HG02759 (cell line): ENCODE data around the gene PIM3.

Source experiments
- ATAC-seq: cut with Tn5 transposase; IDR thresholded peaks from one replicate; pipeline ENCODE4 v1.9.1; 2021; ENCODE audit warnings: mild to moderate bottlenecking, moderate library complexity; ENCODE audit not compliant: unreplicated experiment

The PIM3 gene

DNA sequence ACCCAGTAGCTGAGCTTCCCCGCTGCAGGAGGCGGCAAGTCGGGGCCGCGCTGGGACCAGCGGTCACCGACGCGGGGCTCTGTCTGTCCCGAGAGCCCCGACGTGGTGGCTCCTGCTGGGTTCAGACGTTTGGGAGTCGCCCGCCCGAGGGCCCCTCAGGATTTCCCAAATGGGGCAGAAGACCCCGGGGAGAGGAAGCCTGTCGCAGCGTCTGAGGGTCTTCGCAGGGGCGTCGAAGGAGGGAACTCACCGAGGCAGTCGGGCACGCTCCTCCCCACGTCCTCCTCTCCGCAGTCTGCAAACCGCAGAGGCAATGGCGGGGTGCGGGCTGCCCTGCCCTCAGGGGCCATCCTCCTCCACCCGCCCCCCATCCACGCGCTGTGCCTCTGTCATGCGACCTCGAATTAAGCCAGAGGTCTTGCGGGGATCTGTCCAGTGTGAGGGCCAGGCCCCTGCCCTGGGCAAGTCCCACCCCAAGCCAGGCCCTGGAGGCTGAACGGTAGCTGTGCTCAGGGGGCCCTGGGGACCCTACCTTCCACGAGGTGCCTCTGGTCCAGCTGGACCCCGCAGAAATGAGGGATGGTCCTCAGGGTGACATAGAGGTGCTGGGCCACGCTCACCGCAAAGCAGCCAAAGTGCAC lies 39.5 kb downstream of the PIM3 start:
- no peak for ATAC-seq

DNA sequence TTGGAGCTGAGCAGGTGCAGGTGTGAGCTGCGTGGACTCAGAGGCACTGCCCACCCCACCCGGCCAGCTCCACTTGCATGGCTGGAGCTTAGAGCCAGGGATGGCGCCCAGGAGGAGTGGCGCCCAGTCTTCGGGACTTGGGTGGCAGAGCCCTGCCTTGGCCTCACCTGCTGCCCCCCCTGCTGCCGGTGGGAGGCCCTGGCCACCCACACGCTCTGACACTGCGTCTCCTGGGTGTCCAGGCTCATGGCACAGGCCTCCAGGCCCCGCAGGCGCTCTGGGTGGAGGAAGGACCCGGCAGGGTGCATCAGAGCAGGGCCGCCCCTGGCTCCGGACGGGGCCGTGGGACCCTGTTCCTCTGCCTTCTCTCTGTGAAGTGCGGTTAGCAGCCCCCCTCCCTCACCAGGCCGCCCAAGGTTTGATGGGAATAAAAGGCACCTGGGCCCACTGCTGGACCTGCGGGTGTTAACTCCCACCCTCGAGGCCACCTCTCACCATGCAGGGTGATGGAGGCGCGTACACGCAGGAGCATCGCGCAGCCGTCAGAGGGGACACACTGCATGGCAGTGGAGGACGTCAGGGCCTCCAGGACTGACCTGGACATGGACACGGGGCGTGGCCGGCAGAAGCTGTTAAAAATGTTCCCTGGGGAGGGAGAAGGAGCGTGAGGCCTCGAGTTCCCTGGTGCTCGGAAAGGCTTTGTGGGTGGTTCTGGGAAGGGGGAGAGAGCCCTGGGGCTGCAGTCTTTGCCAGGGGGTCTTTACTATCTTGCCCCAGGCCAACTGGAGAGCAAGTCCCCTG lies 40.2 kb downstream of the PIM3 start:
- ATAC-seq = no peak

DNA sequence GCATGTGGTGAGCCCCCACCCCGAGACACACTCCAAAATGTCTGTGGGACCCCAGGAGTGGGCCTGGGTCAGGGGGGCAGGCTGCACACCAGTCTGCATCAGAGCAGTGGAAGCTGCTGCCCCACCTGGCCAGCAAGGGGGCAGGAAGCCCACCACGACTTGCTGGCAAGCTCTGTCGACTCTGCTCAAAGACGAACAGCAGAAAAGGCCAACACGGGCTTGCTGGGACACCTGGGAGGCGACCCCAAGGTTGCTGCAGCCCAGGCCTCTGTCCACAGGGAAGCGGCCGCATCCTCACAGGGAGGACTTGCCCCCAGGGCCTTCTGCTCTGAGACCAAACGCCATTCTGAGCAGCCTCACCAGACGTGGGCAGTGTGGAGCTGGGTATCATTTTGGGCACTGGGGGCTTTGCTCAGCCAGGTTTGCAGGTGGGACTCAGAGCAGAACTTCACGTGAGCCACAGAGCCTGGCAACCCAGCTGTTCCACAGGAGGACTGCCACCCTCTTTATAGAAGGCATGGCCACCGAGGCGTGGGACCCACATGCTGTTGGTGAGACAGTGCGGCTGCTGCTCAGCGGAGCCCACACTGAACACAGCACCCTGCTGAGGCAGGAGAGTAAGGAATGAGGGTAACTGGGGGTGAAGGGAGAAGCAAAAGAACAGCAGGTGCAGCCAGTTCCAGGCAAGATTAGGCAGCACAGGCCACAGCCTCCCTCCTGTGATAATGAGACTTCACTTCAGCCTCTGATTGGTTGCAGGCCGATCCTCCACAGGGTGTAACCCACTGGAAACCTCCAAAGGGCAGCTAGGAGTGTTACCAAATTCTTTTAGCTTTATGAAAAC lies 41.0 kb downstream of the PIM3 start:
- no peak for ATAC-seq

DNA sequence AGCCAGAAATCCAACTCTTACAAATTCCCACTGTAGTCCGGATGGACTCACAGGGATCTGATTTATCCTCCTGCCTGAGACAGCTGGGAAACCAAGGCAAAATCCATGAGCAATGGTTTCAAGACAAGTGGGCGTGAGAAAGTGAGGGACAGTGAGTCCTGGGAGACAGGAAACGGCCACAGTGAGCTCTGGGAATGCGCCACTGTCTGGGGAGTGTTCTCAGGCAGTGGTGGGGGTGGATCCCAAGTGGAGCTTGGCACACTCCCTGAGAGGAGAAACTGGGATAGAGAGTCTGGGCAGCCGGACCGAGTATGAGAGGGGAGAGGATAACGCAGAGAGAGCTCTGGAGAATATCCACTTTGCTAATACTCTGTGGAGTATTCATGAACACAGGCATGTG lies 42.2 kb downstream of the PIM3 start:
- ATAC-seq = no peak

DNA sequence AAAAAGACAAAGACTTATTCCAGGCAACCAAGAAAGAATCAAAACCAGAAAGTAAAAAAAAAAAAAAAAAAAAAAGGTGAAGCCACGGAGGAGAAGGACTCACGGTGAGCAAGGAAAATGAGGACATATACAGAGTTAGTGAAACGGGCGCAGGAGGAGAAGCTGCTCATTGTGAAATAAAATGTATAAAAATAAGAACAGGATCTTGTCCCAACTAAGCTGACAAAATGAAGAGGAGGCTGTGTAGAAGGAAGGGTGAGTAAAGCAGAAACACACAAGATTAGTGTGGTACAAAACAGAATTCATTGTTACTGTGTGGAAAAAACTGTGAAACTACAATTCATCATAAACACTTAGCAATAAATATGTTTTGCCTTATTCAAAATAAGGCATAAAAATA lies 44.3 kb downstream of the PIM3 start:
- ATAC-seq = no peak

DNA sequence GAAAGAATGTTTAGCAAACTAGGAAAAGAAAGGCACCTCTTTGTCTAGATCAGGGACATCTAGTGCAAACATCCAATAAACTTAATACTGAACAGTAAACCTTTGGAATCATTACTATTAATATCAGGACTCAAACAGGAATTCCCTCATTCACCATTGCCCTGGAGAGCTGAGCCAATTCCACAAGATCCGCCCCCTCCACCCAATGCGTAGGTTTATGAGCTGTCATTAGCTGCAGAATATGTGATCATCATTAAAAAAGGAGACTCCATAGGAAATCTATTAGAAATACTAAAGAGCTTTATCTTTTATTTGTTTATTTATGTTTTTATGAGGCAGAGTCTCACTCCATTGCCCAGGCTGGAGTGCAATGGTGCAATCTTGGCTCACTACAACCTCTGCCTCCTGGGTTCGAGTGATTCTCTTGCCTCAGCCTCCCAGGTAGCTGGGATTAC lies 46.5 kb downstream of the PIM3 start:
- ATAC-seq = no peak

DNA sequence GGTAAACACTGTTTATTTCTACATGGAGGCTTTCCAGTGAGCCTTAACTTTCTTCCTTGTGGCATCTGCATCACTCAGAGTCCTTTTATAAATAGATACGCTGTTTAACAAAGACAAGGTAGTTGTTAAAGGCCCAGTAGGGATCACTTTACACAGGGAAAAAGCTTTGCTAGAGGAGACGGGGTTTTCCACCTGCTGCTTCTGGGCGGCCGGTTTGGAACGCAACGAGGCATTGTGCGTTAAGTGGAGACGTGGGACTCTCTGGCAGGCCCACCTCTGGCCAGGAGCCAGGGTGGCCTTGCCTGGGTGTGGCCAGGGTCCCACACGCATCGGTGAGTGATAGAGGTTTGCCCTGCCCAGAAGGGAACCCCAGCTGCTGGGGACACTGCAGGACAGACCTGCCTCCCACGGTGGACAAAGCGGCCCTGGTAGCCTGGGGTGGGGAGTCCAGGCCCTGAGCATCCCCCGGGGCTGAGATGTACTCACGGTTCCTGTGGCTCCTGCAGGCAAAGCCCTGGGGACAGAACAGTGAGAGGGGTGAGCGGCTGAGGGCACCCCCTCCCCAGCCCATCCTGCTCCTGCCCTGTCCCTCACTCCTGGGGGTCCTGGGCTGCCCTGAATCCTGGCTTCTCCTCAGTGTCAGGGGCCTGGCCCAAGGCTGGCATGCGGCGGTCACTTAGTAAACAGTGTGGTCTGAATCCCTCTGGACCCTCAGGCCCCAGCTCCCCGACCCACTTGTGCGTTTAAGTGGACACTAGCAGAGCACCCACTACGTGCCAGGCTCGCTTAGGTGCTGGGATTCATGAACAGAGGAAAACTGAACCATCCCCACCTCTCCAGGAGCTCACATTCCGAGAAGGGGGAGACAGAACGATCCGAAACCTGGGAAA lies 47.8 kb downstream of the PIM3 start:
- no peak for ATAC-seq

DNA sequence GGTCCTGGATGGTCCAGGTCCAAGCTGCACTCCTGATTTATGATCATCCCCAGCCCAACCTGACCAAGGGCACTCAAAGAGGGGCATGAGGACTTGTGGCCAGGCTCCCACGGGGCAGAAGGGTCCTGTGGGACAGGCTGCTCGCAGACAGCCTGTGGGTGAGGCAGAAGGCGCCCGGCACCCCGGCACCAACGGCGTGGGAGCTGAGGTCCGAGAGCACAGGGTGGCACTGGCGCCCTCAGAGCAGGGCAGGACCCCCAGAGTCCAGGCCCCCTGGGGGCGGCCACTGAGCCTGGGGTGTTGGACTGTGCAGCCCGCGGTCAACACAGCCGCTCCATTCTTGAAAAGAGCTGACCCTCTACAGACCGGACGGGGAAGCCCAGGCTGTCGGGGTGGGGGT lies 48.7 kb downstream of the PIM3 start:
- ATAC-seq = no peak

DNA sequence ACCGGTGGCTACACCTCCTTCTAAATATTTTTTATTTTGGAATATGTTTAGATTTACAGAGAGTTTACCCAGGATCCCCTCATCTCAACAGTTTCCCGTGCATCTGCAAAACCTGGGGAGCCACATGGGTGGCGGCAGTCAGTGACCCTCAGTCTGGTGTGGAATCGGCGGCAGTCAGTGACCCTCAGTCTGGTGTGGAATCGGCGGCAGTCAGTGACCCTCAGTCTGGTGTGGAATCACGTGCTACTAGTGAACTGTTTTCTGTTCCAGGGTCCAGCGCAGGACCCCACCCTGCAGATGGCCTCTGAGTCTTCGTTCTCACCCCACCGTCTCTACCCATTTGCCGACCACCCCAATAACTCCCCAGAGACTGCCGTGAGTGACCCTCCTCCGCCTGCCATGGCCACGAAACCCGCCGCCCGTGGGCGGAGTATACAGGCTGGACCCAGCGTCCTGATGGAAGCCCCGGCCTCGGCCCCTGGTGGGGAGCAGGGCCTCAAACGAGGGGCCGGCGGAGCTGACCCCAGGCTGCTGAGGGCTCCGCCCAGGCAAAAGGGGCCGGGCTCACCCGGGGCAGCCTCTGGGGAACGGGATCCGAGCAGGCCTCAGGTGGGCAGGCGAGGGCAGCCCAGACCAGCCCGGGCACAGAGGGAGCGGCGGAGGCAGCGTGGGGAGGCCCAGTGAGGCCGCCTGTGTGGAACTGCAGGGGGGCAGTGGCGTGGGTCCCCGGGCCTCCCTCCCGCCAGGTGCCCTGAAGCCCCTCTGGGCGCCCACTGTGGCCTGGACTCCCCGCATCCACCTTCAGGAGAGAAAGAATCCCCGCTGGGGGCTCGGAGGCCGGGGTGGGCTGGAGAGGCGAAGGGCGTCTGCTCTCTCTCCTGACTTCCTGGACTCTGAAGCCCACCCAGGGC lies 49.4 kb downstream of the PIM3 start:
- no peak for ATAC-seq

DNA sequence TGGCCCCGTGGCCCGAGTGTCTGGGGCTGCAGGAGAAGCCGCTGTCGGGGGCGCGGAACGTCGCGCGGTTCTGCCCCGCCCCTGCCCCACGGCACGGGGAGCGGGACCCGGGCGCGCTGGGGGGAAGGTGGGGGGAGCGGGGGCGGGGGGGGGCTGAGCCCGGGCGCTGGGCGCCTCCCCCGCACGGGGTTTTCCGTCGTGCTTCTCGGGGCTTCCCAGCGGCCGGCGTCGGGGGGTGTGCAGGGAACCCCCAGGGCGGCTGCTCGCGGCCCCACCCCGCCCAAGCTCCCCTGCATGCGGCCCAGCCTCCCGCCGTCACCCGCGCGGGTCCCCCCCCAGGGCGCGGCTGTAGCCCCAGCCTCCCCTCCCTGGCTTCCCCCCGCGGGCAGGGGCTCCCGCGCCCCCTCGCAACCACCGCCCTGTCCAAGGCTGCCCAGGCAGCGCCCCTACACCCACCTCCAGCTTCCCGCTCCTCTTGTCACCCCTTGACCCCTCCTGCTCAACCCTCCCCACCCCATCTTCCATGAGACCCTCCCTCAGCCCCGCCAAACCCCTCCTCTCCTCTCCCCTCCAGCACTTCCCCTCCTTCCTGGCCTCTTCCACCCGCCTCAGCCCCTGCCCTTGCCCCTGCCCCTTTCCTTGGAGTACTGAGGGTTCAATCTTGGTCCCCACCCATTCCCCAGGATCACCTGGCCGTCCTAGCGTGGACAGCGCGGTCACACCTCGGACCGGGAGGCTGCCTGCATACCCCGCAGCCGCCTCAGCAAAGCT lies 50.3 kb downstream of the PIM3 start:
- ATAC-seq = peak; percentile 40

DNA sequence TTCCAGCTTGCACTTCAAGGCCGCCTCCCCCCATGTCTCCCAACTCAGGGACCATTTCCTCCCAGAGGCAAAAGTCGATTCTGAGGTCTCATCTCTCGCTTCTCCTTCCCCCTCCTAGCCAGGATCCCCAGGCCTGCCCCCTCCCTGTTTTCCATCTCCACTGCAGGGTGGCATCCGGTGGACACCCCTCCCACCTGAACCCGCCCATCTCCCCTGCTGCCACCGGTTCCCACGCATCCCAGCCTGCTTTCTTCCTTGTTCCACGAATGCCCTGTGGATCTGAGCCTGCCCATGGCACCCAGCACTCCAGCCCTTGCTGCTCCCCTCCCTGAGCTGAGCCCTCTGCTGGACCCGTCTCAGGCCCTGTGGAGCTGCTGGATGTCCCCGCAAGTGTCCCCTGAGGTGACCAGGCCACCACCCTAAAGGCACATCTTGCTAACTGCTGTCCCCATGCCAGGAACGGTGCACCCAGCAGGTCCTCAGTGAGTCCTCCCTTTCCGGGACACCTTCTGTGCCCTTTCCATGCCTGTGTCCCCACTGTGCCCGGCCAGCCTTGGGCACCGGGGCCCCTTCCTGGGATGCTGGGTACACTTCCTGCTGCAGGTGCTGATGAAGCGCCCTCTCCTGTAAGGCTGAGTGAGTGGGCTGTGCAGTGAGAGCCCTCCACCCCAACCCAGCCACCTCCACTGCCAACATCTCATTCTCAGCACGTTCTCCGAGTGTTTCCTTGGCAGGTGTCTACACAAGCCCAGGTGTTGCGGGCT lies 51.1 kb downstream of the PIM3 start:
- ATAC-seq = no peak

DNA sequence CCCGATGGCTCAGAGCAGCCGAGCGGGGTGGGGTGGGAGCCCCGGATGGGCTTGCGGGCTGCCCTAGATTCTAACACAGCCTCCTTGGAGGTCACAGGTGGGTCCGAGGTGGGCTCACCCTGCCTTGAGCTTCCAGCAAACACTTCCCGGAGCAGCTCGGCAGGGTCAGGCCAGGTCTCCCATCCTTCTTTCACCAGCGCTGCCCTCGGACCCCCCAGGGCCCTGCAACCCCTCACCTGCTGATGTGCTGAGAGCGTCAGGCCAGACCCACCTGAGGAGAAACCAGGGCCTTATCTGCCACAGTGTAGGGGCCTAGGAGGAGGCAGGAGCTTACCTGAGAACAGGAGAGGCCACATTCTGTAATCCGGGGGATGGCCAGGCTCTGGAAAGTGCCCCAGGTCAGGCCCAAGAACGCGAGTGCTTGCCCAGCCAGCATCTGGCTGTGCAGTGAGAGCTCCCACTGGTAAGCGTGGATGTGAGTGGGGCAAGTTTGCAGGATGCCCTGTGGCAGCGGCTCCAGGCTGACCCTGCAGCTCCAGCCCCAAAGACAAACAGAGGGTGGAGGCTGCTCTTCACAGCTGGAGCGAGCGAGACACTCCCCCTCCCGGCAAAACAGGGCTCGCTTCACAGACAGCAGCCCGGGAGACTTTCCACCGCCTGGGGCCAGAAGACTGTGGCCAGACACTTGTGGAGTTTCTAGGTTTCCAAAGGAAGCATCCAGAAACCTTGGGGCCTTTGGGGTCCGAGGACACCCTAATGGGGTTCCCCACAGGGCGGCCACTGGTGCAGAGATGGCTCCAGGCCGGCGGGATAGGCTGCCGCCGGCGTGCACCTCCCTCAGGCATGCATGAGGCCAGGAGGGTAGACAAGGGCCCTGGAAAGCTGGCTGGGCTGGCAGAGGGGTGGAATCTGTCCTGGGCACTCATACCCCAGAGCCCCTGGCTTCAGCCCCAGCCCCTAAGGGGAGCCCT lies 51.9 kb downstream of the PIM3 start, which contains the start of gene IL17REL:
TSS of gene IL17REL (minus strand) at position 555 of the 971 bp plus-strand sequence. CDS start at position 436, 119 bp downstream.
- ATAC-seq = no peak
